Endothelial cell of umbilical vein (primary cell): ENCODE measurements around the gene CD226.

Experiments
- CTCF ChIP-seq, 2 donors: IDR thresholded peaks; 1 replicate in 1 of 2; 2 replicates in 1 of 2; pipeline ENCODE4 v1.5.1; 2011; ENCODE audit warnings: low read length in 2 of 2, mild to moderate bottlenecking in 2 of 2, moderate library complexity in 2 of 2, control low read depth in 1 of 2, inconsistent platforms in 1 of 2, low read depth in 1 of 2; ENCODE audit not compliant: insufficient read depth in 1 of 2; ENCODE audit errors: extremely low read depth in 1 of 2
- GATA2 ChIP-seq: IDR thresholded peaks from 2 replicates; pipeline ENCODE4 v1.7.0; 2011; ENCODE audit warnings: low read depth, mild to moderate bottlenecking, moderate library complexity, mixed read lengths, low read length; ENCODE audit not compliant: insufficient read length, insufficient read depth
- JUN ChIP-seq: IDR thresholded peaks from 2 replicates; pipeline ENCODE4 v1.6.1; 2011; ENCODE audit warnings: borderline replicate concordance, low read depth; ENCODE audit not compliant: insufficient read length, insufficient read depth

- no peak for TF ChIP-seq CTCF (IDR thresholded peaks at IDR 0.05; ENCODE audit: extremely low read depth in 1 of 2, insufficient read depth in 1 of 2, low read depth in 1 of 2, low read length in 2 of 2)
- TF ChIP-seq JUN: no peak
- TF ChIP-seq GATA2: no peak
Observed at GRCh38 chr18:69958422-69958821, 10.7 kb upstream of the CD226 start.
